ENCODE data around the gene RHEBL1.

The RHEBL1 gene

GRCh38 chr12:49019443-49020324, 50.1 kb downstream of the RHEBL1 start:
- no peak for DNase-seq (ENCODE audit: low read depth in 3 of 3)

GRCh38 chr12:49019120-49019430, 50.7 kb downstream of the RHEBL1 start:
- DNase-seq (ENCODE audit: low read depth in 3 of 3), result no peak

- DNase-seq (ENCODE audit: low read depth in 3 of 3), result peak; percentile 86 to 90 (median 88)
These were observed 51.3 kb downstream of the RHEBL1 start, which contains the start of gene PRKAG1 for GRCh38 chr12:49018261-49019119. TSS of gene PRKAG1 (minus strand) at chr12:49018776. CDS start at chr12:49018740, 36 bp downstream.

GRCh38 chr12:49017891-49018260, 51.9 kb downstream of the RHEBL1 start:
- peak in 1 of 3 donors; percentile 31 for DNase-seq (ENCODE audit: low read depth in 3 of 3)

DNA sequence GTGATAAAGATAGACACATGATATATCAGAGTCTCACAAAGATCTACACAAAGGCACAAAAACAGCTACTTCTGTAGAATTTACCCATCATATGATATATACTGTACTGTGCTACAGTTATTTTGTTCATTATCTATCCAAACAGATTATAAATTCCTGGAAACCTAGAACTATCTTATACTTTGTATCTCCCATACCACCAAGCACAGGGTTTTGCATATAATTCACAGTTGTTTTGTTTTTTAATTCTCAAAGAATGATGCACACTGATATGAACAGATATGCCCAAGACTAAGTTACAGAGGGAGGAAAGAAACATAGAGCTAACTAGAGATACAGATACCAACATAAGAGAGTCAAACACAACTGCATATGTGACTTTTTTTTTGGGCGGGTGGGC, 54.6 kb downstream of the RHEBL1 start:
- no peak for DNase-seq (ENCODE audit: low read depth in 3 of 3)
